Measurements from ENCODE around the gene CNTNAP5. TPM values are rescaled to one million over a fixed set of nuclear protein-coding genes. Genes with fewer than 3 reads are reported as not detected.

CNTNAP5 gene
- total and polyA plus RNA-seq, 2 of the 8 experiments (the other 6 are each of a cell fraction or from before 2014, with no cell fraction given) = 0.11 to 0.76 TPM

- H4K20me1 ChIP-seq (replicated peaks in 1 of 2; ENCODE audit: control insufficient read depth in 1 of 2, insufficient read depth in 2 of 2, low read length in 2 of 2) = no peaks in the 10 kb centered on the region
- no peak overlapping the region for H2BK5ac ChIP-seq (ENCODE audit: low read depth, low read length)
- no peak overlapping the region for H2BK15ac ChIP-seq (ENCODE audit: low read length)
- H4K91ac ChIP-seq (replicated peaks; ENCODE audit: insufficient read length, low read length) = no peak overlapping the region
- H3K56ac ChIP-seq (replicated peaks; ENCODE audit: insufficient read length, low read depth, low read length) = no peak overlapping the region
- POLR2A ChIA-PET (ENCODE audit: partially characterized antibody) = no interaction called here
- H3K4me3 ChIP-seq (ENCODE audit: extremely low read depth in 1 of 4, insufficient read depth in 2 of 4, low read depth in 3 of 4, low read length in 4 of 4) = no peak overlapping the region
- no peak overlapping the region for H2AK5ac ChIP-seq (ENCODE audit: low read depth, low read length)
- FAIRE-seq (no peak), DNase-seq (ENCODE audit: low read depth in 1 of 2, low spot score in 2 of 2) (no peak)
- TF ChIP-seq POLR2A (IDR thresholded peaks at IDR 0.05; ENCODE audit: control extremely low read depth in 1 of 2, low read depth in 2 of 2, low read length in 2 of 2) = no peak
- no peaks in the 10 kb centered on the region for H3K36me3 ChIP-seq (ENCODE audit: control insufficient read depth in 2 of 4, insufficient read depth in 4 of 4, low read length in 3 of 4)
- H3K9ac ChIP-seq (replicated peaks in 1 of 4; ENCODE audit: extremely low read depth in 1 of 4, low read depth in 3 of 4, low read length in 3 of 4) = no peak overlapping the region
- no peak overlapping the region for H3K18ac ChIP-seq (ENCODE audit: extremely low read depth, low read length)
- H2AFZ ChIP-seq (ENCODE audit: low read length) = no peak overlapping the region
- H2BK12ac ChIP-seq (ENCODE audit: low read depth, low read length) = no peak overlapping the region
- no peaks in the 10 kb centered on the region for H3K79me1 ChIP-seq (ENCODE audit: low read depth, low read length)
- no peak overlapping the region for H3K23ac ChIP-seq (ENCODE audit: insufficient read length)
- H3K27ac ChIP-seq (ENCODE audit: low read depth, low read length) = no peak overlapping the region
- no peaks in the 10 kb centered on the region for H3K4me1 ChIP-seq (replicated peaks in 1 of 4; ENCODE audit: control insufficient read depth in 3 of 4, insufficient read depth in 4 of 4, low read length in 3 of 4)
- H4K5ac ChIP-seq (ENCODE audit: insufficient read length, low read depth, low read length) = no peak overlapping the region
- no peak overlapping the region for H3K4me2 ChIP-seq (ENCODE audit: insufficient read depth in 1 of 2, low read depth in 2 of 2, low read length in 2 of 2)
- no peaks in the 10 kb centered on the region for H3K27me3 ChIP-seq (replicated peaks in 1 of 4; ENCODE audit: control insufficient read depth in 3 of 4, extremely low read depth in 1 of 4, insufficient read depth in 3 of 4, low read length in 3 of 4)
- H3K79me2 ChIP-seq (ENCODE audit: control insufficient read depth in 1 of 2, insufficient read depth in 2 of 2, low read length in 2 of 2) = no peaks in the 10 kb centered on the region
- H3K23me2 ChIP-seq (ENCODE audit: low read depth, low read length) = no peaks in the 10 kb centered on the region
- H4K8ac ChIP-seq (ENCODE audit: extremely low read depth, insufficient read depth, low read length) = no peak overlapping the region
- CTCF ChIA-PET (ENCODE audit: partially characterized antibody) = no interaction called here
- H3K14ac ChIP-seq (ENCODE audit: insufficient read length) = no peak overlapping the region
- H2BK20ac ChIP-seq (ENCODE audit: low read length) = no peak overlapping the region
- no peak overlapping the region for H3K4ac ChIP-seq (replicated peaks; ENCODE audit: insufficient read length, low read depth, low read length)
- H3K9me3 ChIP-seq (ENCODE audit: insufficient read depth in 2 of 2, low read depth in 1 of 2, low read length in 1 of 2) = no peaks in the 10 kb centered on the region
- no peak overlapping the region for H2BK120ac ChIP-seq (replicated peaks; ENCODE audit: low read depth, low read length)
Observed at GRCh38 chr2:124301915-124302314, 276.8 kb downstream of the CNTNAP5 start.

Data from H1 (cell line).